ENCODE measurements around the gene PRDX5.

DNA sequence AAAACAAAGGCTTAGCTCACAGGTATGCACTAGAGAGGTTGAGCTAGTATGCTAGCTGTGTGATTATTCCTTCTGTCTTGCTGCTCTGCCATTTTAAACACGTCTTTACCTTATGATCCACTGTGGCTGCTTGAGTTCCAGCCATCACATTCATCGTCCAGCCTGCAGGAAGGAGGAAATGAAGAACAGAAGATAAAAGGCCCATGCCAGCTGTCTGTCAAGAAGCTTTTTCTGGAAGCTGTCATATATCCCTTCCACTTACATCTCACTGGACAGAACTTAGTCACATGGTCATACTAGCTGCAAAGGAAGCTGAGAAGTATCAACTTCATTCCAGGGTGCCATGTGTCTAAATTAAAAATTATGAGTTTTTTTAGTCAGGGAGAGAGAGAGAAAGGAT lies 9.5 kb downstream of the PRDX5 start:
- TF ChIP-seq, protein P1, sequence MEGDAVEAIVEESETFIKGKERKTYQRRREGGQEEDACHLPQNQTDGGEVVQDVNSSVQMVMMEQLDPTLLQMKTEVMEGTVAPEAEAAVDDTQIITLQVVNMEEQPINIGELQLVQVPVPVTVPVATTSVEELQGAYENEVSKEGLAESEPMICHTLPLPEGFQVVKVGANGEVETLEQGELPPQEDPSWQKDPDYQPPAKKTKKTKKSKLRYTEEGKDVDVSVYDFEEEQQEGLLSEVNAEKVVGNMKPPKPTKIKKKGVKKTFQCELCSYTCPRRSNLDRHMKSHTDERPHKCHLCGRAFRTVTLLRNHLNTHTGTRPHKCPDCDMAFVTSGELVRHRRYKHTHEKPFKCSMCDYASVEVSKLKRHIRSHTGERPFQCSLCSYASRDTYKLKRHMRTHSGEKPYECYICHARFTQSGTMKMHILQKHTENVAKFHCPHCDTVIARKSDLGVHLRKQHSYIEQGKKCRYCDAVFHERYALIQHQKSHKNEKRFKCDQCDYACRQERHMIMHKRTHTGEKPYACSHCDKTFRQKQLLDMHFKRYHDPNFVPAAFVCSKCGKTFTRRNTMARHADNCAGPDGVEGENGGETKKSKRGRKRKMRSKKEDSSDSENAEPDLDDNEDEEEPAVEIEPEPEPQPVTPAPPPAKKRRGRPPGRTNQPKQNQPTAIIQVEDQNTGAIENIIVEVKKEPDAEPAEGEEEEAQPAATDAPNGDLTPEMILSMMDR (IDR thresholded peaks at IDR 0.05) = no peak
- TF ChIP-seq ZFX (IDR thresholded peaks at IDR 0.05; ENCODE audit: borderline replicate concordance) = no peak

All from 22Rv1 (cell line).